Measurements from ENCODE around the gene KIF9. TPM values are rescaled to one million over a fixed set of nuclear protein-coding genes. Genes with fewer than 3 reads are reported as not detected.
"Not testable (repeated sequence)": the region's sequence is repeated elsewhere in the genome, so short reads cannot be mapped to it uniquely, and the experiment has no call there.

KIF9 gene
- polyA plus RNA-seq, result 1 to 10 TPM; 2.2 to 8.3 (median 4.1) TPM

GRCh38 chr3:47282424-47283192 lies at the start of gene KIF9, which contains the start of gene KLHL18:
KIF9 (minus strand) TSS chr3:47282799; CDS start chr3:47277374, 5,425 bp downstream.
KLHL18 (plus strand) TSS chr3:47282944; CDS start chr3:47282966, 22 bp downstream.
- Mint-ChIP-seq H3K27ac (peak within 1 kb of the TSS; percentile 98 to 100 (median 99)), H3K4me3 (peak within 1 kb of the TSS; percentile 94 to 99 (median 96)), H3K4me1 (peaks cover 42 to 56% of the 10 kb centered on the region in 2 donors), H3K27me3 (ENCODE audit: low read depth in 3 of 3) (peaks cover 12 to 20% (median 16%) of the 10 kb centered on the region in 3 donors), H3K36me3 (no peaks in the 10 kb centered on the region), H3K9me3 (no peaks in the 10 kb centered on the region)
- DNase-seq, result peak; percentile 97 to 98 (median 98)

GRCh38 chr3:47324278-47324865 lies 41.8 kb upstream of the KIF9 start:
- Mint-ChIP-seq H3K27ac (no peak overlapping the region), H3K36me3 (peaks cover 11 to 22% (median 21%) of the 10 kb centered on the region in 3 donors), H3K4me1 (peaks cover 0 to 6% of the 10 kb centered on the region in 2 donors), H3K27me3 (ENCODE audit: low read depth in 3 of 3) (peaks cover 0 to 2% (median 0%) of the 10 kb centered on the region in 3 donors), H3K9me3 (no peaks in the 10 kb centered on the region), H3K4me3 (no peak overlapping the region)
- peak; percentile 18 to 44 (median 34) for DNase-seq

- no peak for DNase-seq
- peak overlapping the region in 1 of 6 donors; percentile 80 for H3K27ac Mint-ChIP-seq
- H3K27me3 Mint-ChIP-seq (ENCODE audit: low read depth in 3 of 3), result peaks cover 0 to 2% (median 0%) of the 10 kb centered on the region in 3 donors
- peaks cover 11 to 22% (median 21%) of the 10 kb centered on the region in 3 donors for H3K36me3 Mint-ChIP-seq
- H3K9me3 Mint-ChIP-seq, result no peaks in the 10 kb centered on the region
- peaks cover 0 to 6% of the 10 kb centered on the region in 2 donors for H3K4me1 Mint-ChIP-seq
- H3K4me3 Mint-ChIP-seq, result no peak overlapping the region
These were observed 41.1 kb upstream of the KIF9 start for GRCh38 chr3:47323431-47324277.

GRCh38 chr3:47319956-47320355 lies 37.4 kb upstream of the KIF9 start:
- peaks cover 0 to 2% (median 0%) of the 10 kb centered on the region in 3 donors for H3K27me3 Mint-ChIP-seq (ENCODE audit: low read depth in 3 of 3)
- no peak overlapping the region for H3K27ac Mint-ChIP-seq
- no peak for DNase-seq
- peaks cover 7 to 16% (median 12%) of the 10 kb centered on the region in 3 donors for H3K36me3 Mint-ChIP-seq
- no peak overlapping the region for H3K4me3 Mint-ChIP-seq
- no peaks in the 10 kb centered on the region for H3K9me3 Mint-ChIP-seq
- peaks cover 1 to 6% of the 10 kb centered on the region in 2 donors for H3K4me1 Mint-ChIP-seq

- H3K27me3 Mint-ChIP-seq (ENCODE audit: low read depth in 3 of 3), result peaks cover 0 to 2% (median 0%) of the 10 kb centered on the region in 3 donors
- no peaks in the 10 kb centered on the region for H3K9me3 Mint-ChIP-seq
- no peak for DNase-seq
- no peak overlapping the region for H3K27ac Mint-ChIP-seq
- peaks cover 1 to 5% of the 10 kb centered on the region in 2 donors for H3K4me1 Mint-ChIP-seq
- peaks cover 12 to 16% (median 12%) of the 10 kb centered on the region in 3 donors for H3K36me3 Mint-ChIP-seq
- H3K4me3 Mint-ChIP-seq, result no peak overlapping the region
These were observed 36.3 kb upstream of the KIF9 start for GRCh38 chr3:47318916-47319315.

GRCh38 chr3:47316151-47316550 lies 33.6 kb upstream of the KIF9 start:
- not testable (repeated sequence) for H3K9me3 Mint-ChIP-seq; DNase-seq; H3K27me3 Mint-ChIP-seq (ENCODE audit: low read depth in 3 of 3); H3K4me1 Mint-ChIP-seq; H3K27ac Mint-ChIP-seq; H3K4me3 Mint-ChIP-seq
- H3K36me3 Mint-ChIP-seq, result peaks cover 7 to 12% (median 12%) of the 10 kb centered on the region in 3 donors

- no peak overlapping the region for H3K4me3 Mint-ChIP-seq
- peaks cover 6 to 9% (median 8%) of the 10 kb centered on the region in 3 donors for H3K36me3 Mint-ChIP-seq
- no peaks in the 10 kb centered on the region for H3K27me3 Mint-ChIP-seq (ENCODE audit: low read depth in 3 of 3)
- no peak for DNase-seq
- H3K4me1 Mint-ChIP-seq, result peaks cover 7 to 8% of the 10 kb centered on the region in 2 donors
- H3K27ac Mint-ChIP-seq, result peak overlapping the region in 1 of 6 donors; percentile 25
- no peaks in the 10 kb centered on the region for H3K9me3 Mint-ChIP-seq
These were observed 32.6 kb upstream of the KIF9 start for GRCh38 chr3:47315069-47315647.

- Mint-ChIP-seq H3K27me3 (ENCODE audit: low read depth in 3 of 3) (no peaks in the 10 kb centered on the region), H3K27ac (no peak overlapping the region), H3K36me3 (peaks cover 6 to 11% (median 9%) of the 10 kb centered on the region in 3 donors), H3K4me3 (no peak overlapping the region), H3K9me3 (no peaks in the 10 kb centered on the region), H3K4me1 (peaks cover 8 to 10% of the 10 kb centered on the region in 2 donors)
- no peak for DNase-seq
These were observed 31.6 kb upstream of the KIF9 start for GRCh38 chr3:47314056-47314764.

GRCh38 chr3:47313341-47314055 lies 30.9 kb upstream of the KIF9 start:
- H3K27ac Mint-ChIP-seq, result no peak overlapping the region
- H3K9me3 Mint-ChIP-seq, result no peaks in the 10 kb centered on the region
- no peak for DNase-seq
- peaks cover 8 to 10% of the 10 kb centered on the region in 2 donors for H3K4me1 Mint-ChIP-seq
- peaks cover 6 to 11% (median 9%) of the 10 kb centered on the region in 3 donors for H3K36me3 Mint-ChIP-seq
- no peaks in the 10 kb centered on the region for H3K27me3 Mint-ChIP-seq (ENCODE audit: low read depth in 3 of 3)
- no peak overlapping the region for H3K4me3 Mint-ChIP-seq

GRCh38 chr3:47310391-47310790 lies 27.8 kb upstream of the KIF9 start:
- H3K36me3 Mint-ChIP-seq, result peaks cover 9 to 15% (median 15%) of the 10 kb centered on the region in 3 donors
- H3K4me3 Mint-ChIP-seq, result no peak overlapping the region
- peak overlapping the region in 1 of 6 donors; percentile 36 for H3K27ac Mint-ChIP-seq
- H3K9me3 Mint-ChIP-seq, result no peaks in the 10 kb centered on the region
- no peaks in the 10 kb centered on the region for H3K27me3 Mint-ChIP-seq (ENCODE audit: low read depth in 3 of 3)
- DNase-seq, result no peak
- H3K4me1 Mint-ChIP-seq, result peaks cover 11 to 19% of the 10 kb centered on the region in 2 donors

- H3K36me3 Mint-ChIP-seq, result peaks cover 9 to 19% (median 10%) of the 10 kb centered on the region in 3 donors
- H3K27ac Mint-ChIP-seq; H3K4me3 Mint-ChIP-seq; DNase-seq; H3K9me3 Mint-ChIP-seq; H3K27me3 Mint-ChIP-seq (ENCODE audit: low read depth in 3 of 3): not testable (repeated sequence)
- H3K4me1 Mint-ChIP-seq, result peaks cover 11 to 19% of the 10 kb centered on the region in 2 donors
These were observed 26.6 kb upstream of the KIF9 start for GRCh38 chr3:47309231-47309630.

GRCh38 chr3:47306022-47306421 lies 23.4 kb upstream of the KIF9 start:
- DNase-seq, result no peak
- Mint-ChIP-seq H3K27me3 (ENCODE audit: low read depth in 3 of 3) (no peaks in the 10 kb centered on the region), H3K4me1 (peaks cover 11 to 19% of the 10 kb centered on the region in 2 donors), H3K36me3 (peaks cover 19 to 35% (median 20%) of the 10 kb centered on the region in 3 donors), H3K9me3 (no peaks in the 10 kb centered on the region), H3K4me3 (no peak overlapping the region), H3K27ac (no peak overlapping the region)

All from immature natural killer cell (primary cell).